SK-N-SH (cell line): ENCODE data around the gene CKAP2L. TPM values are rescaled to one million over a fixed set of nuclear protein-coding genes. Genes with fewer than 3 reads are reported as not detected.

Source experiments
- CTCF ChIA-PET: fragments of 300-600, 350-600 bp; formaldehyde crosslinking; extraction: SDS; loops from one replicate; lab custom pipeline; 2021; lab: Yijun Ruan, JAX
- POLR2A ChIA-PET: fragments of 350-600 bp; sonication (Branson Sonifier 250); formaldehyde crosslinking; extraction: SDS; loops from one replicate; lab custom pipeline; 2020; ENCODE audit warnings: antibody characterized with exemption, inconsistent platforms; lab: Yijun Ruan, JAX
- DNase-seq: peaks from one replicate; pipeline ENCODE4 v3.0.0; 2012
- H2AFZ ChIP-seq: fragments of 200-600 bp; sonication (generic); 2 replicates; pipeline ENCODE4 v1.8.1; 2016; ENCODE audit warnings: antibody characterized with exemption, mild to moderate bottlenecking, low read depth
- H3F3A ChIP-seq: fragments of 200-600 bp; sonication (generic); replicated peaks from 2 replicates; pipeline ENCODE3; 2016; ENCODE audit warnings: antibody characterized with exemption, mild to moderate bottlenecking; ENCODE audit not compliant: insufficient read depth
- H3K27ac ChIP-seq, 2 experiments: fragments of 200-500 bp in 1 of 2; fragments of 200-600 bp in 1 of 2; sonication (Bioruptor generic) in 1 of 2; sonication (generic), shearing (Covaris generic) in 1 of 2; 2 replicates each; pipeline versions ENCODE4 v1.5.1 to v1.6.1; 2014 to 2016; ENCODE audit warnings: low read depth in 2 of 2, inconsistent platforms in 1 of 2, low read length in 1 of 2, mild to moderate bottlenecking in 1 of 2, mixed read lengths in 1 of 2
- H3K27me3 ChIP-seq: fragments of 200-600 bp; sonication (generic), shearing (Covaris generic); 2 replicates; pipeline ENCODE4 v1.6.1; 2016; ENCODE audit warnings: mixed run types; ENCODE audit not compliant: insufficient read depth
- H3K36me3 ChIP-seq, 2 experiments: fragments of 200-500 bp in 1 of 2; fragments of 200-600 bp in 1 of 2; sonication (Bioruptor generic) in 1 of 2; sonication (generic) in 1 of 2; replicated peaks in 1 of 2; 2 replicates each; pipeline versions ENCODE3 to v1.5.1; 2014 to 2016; ENCODE audit warnings: low read length in 1 of 2, mild to moderate bottlenecking in 1 of 2; ENCODE audit not compliant: insufficient read depth in 2 of 2, control insufficient read depth in 1 of 2
- H3K4me1 ChIP-seq, 2 experiments: fragments of 200-500 bp in 1 of 2; fragments of 200-600 bp in 1 of 2; sonication (Bioruptor generic) in 1 of 2; sonication (generic), shearing (Covaris generic) in 1 of 2; 2 replicates each; pipeline versions ENCODE4 v1.5.1 to v1.6.1; 2014 to 2016; ENCODE audit warnings: low read depth in 1 of 2, low read length in 1 of 2, mixed run types in 1 of 2; ENCODE audit not compliant: insufficient read depth in 2 of 2, control insufficient read depth in 1 of 2
- H3K4me2 ChIP-seq: fragments of 200-600 bp; sonication (generic), shearing (Covaris generic); 2 replicates; pipeline ENCODE4 v1.6.1; 2017; ENCODE audit warnings: mixed run types
- H3K4me3 ChIP-seq, 2 experiments: fragments of 200-500 bp in 1 of 2; fragments of 200-600 bp in 1 of 2; sonication (Bioruptor generic) in 1 of 2; sonication (generic), shearing (Covaris generic) in 1 of 2; 2 replicates each; pipeline versions ENCODE4 v1.5.1 to v1.8.1; 2014 to 2016; ENCODE audit warnings: low read depth in 2 of 2, inconsistent platforms in 1 of 2, low read length in 1 of 2, mild to moderate bottlenecking in 1 of 2, mixed read lengths in 1 of 2, moderate library complexity in 1 of 2
- H3K79me2 ChIP-seq: fragments of 200-600 bp; sonication (generic); 2 replicates; pipeline ENCODE4 v1.8.1; 2017; ENCODE audit warnings: mild to moderate bottlenecking; ENCODE audit not compliant: insufficient read depth
- H3K9ac ChIP-seq: fragments of 200-600 bp; sonication (generic); 2 replicates; pipeline ENCODE4 v1.6.1; 2017; ENCODE audit warnings: mixed run types
- H3K9me2 ChIP-seq: fragments of 200-600 bp; sonication (generic); 2 replicates; pipeline ENCODE4 v1.6.1; 2017; ENCODE audit warnings: mixed run types
- H3K9me3 ChIP-seq: fragments of 200-600 bp; sonication (generic); 2 replicates; pipeline ENCODE4 v1.6.1; 2017; ENCODE audit warnings: mixed run types, mild to moderate bottlenecking, moderate library complexity
- H4K20me1 ChIP-seq: fragments of 200-600 bp; sonication (generic); 2 replicates; pipeline ENCODE4 v1.6.1; 2017; ENCODE audit warnings: mild to moderate bottlenecking, mixed run types; ENCODE audit not compliant: insufficient read depth
- CHD2 ChIP-seq: fragments of 150-350 bp; IDR thresholded peaks from 2 replicates; pipeline ENCODE4 v1.6.1; 2018; ENCODE audit warnings: low read length; ENCODE audit not compliant: partially characterized antibody
- CTCF ChIP-seq: fragments of 200-600 bp; sonication (generic); IDR thresholded peaks from 2 replicates; pipeline ENCODE4 v1.6.1; 2017; ENCODE audit warnings: antibody characterized with exemption, mild to moderate bottlenecking, moderate library complexity
- EP300 ChIP-seq, 2 experiments: IDR thresholded peaks; 2 replicates each; pipeline versions ENCODE4 v1.4.0 to v1.6.1; 2012; ENCODE audit warnings: borderline replicate concordance in 1 of 2, low read depth in 1 of 2, low read length in 1 of 2
- FOSL2 ChIP-seq: IDR thresholded peaks from 2 replicates; pipeline ENCODE4 v1.4.0; 2012; ENCODE audit warnings: low read depth, mild to moderate bottlenecking, moderate library complexity, borderline replicate concordance
- JUND ChIP-seq: IDR thresholded peaks from 2 replicates; pipeline ENCODE4 v1.4.0; 2012
- MAX ChIP-seq: IDR thresholded peaks from 2 replicates; pipeline ENCODE4 v1.4.0; 2012; ENCODE audit warnings: low read depth
- NFIC ChIP-seq: IDR thresholded peaks from 2 replicates; pipeline ENCODE4 v1.4.0; 2012; ENCODE audit warnings: borderline replicate concordance
- PBX3 ChIP-seq: IDR thresholded peaks from 2 replicates; pipeline ENCODE4; 2012
- RAD21 ChIP-seq: IDR thresholded peaks from 2 replicates; pipeline ENCODE4 v1.6.1; 2012; ENCODE audit warnings: mild to moderate bottlenecking, low read length
- REST ChIP-seq: IDR thresholded peaks from 2 replicates; pipeline ENCODE4 v1.6.1; 2012; ENCODE audit warnings: mild to moderate bottlenecking, low read depth, low read length, moderate library complexity
- SMC3 ChIP-seq: IDR thresholded peaks from 2 replicates; pipeline ENCODE4 v1.6.1; 2012; ENCODE audit warnings: low read depth, low read length, improper control_type of control experiment
- USF2 ChIP-seq: fragments of 150-350 bp; IDR thresholded peaks from 2 replicates; pipeline ENCODE4 v1.6.1; 2017; ENCODE audit warnings: antibody characterized with exemption, low read length, low read depth, borderline replicate concordance
- ZBTB33 ChIP-seq: IDR thresholded peaks from 2 replicates; pipeline ENCODE4 v1.4.0; 2012; ENCODE audit warnings: low read depth, borderline replicate concordance
- WGBS: methylation state at CpG from one replicate; pipeline ENCODE4 v1.1.6; 2017; ENCODE audit warnings: low lambda C conversion rate; 5-methylcytosine and 5-hydroxymethylcytosine counted together
- polyA plus RNA-seq, 3 experiments: library from polyadenylated mRNA; depleted of rRNA; stranded (reverse); fragments of >200 nt; gene quantifications; 2 replicates each; pipeline ENCODE4 v1.2.3, GENCODE V29; 2012

Gene CKAP2L
- polyA plus RNA-seq, 1 of the 3 experiments (the other 2 are of a cell fraction) = 2.9 TPM

- TF ChIP-seq FOSL2 = no peak
- TF ChIP-seq RAD21 = no peak
These were observed 64.3 kb downstream of the CKAP2L start (continued) for GRCh38 chr2:112699984-112700667.

GRCh38 chr2:112698834-112699515, 65.4 kb downstream of the CKAP2L start:
- Histone ChIP-seq H3K4me2 (no peak overlapping the region), H3K9me2 (no peaks in the 10 kb centered on the region), H4K20me1 (no peaks in the 10 kb centered on the region), H3K9me3 (no peaks in the 10 kb centered on the region), H3K36me3 (no peaks in the 10 kb centered on the region), H2AFZ (no peak overlapping the region), H3K4me3 (no peak overlapping the region), H3K9ac (no peak overlapping the region), H3K4me1 (no peaks in the 10 kb centered on the region), H3F3A (peaks cover 4% of the 10 kb centered on the region), H3K27me3 (no peaks in the 10 kb centered on the region), H3K79me2 (no peaks in the 10 kb centered on the region), H3K27ac (no peak overlapping the region)
- no peak for TF ChIP-seq EP300 (IDR thresholded peaks at IDR 0.05; ENCODE audit: borderline replicate concordance in 1 of 2, low read depth in 1 of 2, low read length in 1 of 2)
- TF ChIP-seq REST = no peak
- TF ChIP-seq FOSL2 = no peak
- no peak for TF ChIP-seq JUND
- no peak for DNase-seq
- POLR2A ChIA-PET = no interaction called here
- 80% methylated on average over 3 of the region's 3 CpGs for WGBS
- CTCF ChIA-PET = interaction anchor here (0.6 to 2.2 kb wide), 7 partner anchors 8 to 99 kb away, joined by 3 to 9 read pairs (median 4); no protein-coding TSS in a partner anchor

- WGBS = 92% methylated on average over 11 of the region's 12 CpGs
- Histone ChIP-seq H4K20me1 (no peaks in the 10 kb centered on the region), H3K9me3 (no peaks in the 10 kb centered on the region), H3K79me2 (no peaks in the 10 kb centered on the region), H3K9ac (no peak overlapping the region), H3K4me3 (no peak overlapping the region), H2AFZ (no peak overlapping the region), H3K36me3 (no peaks in the 10 kb centered on the region), H3K4me1 (peaks cover 5 to 21% of the 10 kb centered on the region in 2 experiments; a peak in 3 of 4 replicates), H3F3A (peaks cover 8% of the 10 kb centered on the region), H3K4me2 (no peak overlapping the region), H3K27ac (no peak overlapping the region), H3K27me3 (no peaks in the 10 kb centered on the region), H3K9me2 (no peaks in the 10 kb centered on the region)
- ChIA-PET POLR2A (no interaction called here), CTCF (interaction anchor here (1.2 to 1.4 kb wide), 2 partner anchors 33 to 47 kb away, joined by 3 read pairs; no protein-coding TSS in a partner anchor)
- DNase-seq = no peak
- TF ChIP-seq CTCF = no peak
- no peak for TF ChIP-seq NFIC
- TF ChIP-seq CHD2 = no peak
- no peak for TF ChIP-seq USF2
- TF ChIP-seq SMC3 = no peak
- no peak for TF ChIP-seq MAX
- TF ChIP-seq ZBTB33 = no peak
- TF ChIP-seq PBX3 = no peak
These were observed 70.2 kb downstream of the CKAP2L start for GRCh38 chr2:112694182-112694581.
